ENCODE results near the gene KCNMB2. TPM values are rescaled to one million over a fixed set of nuclear protein-coding genes. Genes with fewer than 3 reads are reported as not detected.

The KCNMB2 gene
- total and polyA plus RNA-seq, 3 donors from 2014 or later, result 2.6 TPM; not detected in 2

- no peak for TF ChIP-seq CTCF (IDR thresholded peaks at IDR 0.05)
- TF ChIP-seq POLR2A (IDR thresholded peaks at IDR 0.05), result no peak
- H3K9me3 ChIP-seq, result no peaks in the 10 kb centered on the region
- no peak for DNase-seq
- no peaks in the 10 kb centered on the region for H3K27me3 ChIP-seq
- no peaks in the 10 kb centered on the region for H3K36me3 ChIP-seq (ENCODE audit: low read depth, missing control alignments)
- intact Hi-C loops (cut with DNase I; ENCODE audit: low total_unique reads), result no loop called here
- no peak overlapping the region for H3K27ac ChIP-seq
- no peaks in the 10 kb centered on the region for H3K4me1 ChIP-seq
- no peak overlapping the region for H3K4me3 ChIP-seq
- 44 to 57% methylated on average over 4 of the region's 4 CpGs for WGBS, 2 donors
These were observed 110.1 kb downstream of the KCNMB2 start for GRCh38 chr3:178646186-178646862.

- intact Hi-C loops (cut with DNase I; ENCODE audit: low total_unique reads), result no loop called here
- WGBS, 2 donors, result 83 to 85% methylated on average over 4 of the region's 4 CpGs
- Histone ChIP-seq H3K4me3 (no peak overlapping the region), H3K27me3 (no peaks in the 10 kb centered on the region), H3K27ac (no peak overlapping the region), H3K36me3 (ENCODE audit: low read depth, missing control alignments) (no peaks in the 10 kb centered on the region), H3K9me3 (no peaks in the 10 kb centered on the region), H3K4me1 (no peaks in the 10 kb centered on the region)
- DNase-seq, result no peak
- TF ChIP-seq POLR2A (IDR thresholded peaks at IDR 0.05) (no peak), CTCF (IDR thresholded peaks at IDR 0.05) (no peak)
These were observed 119.3 kb downstream of the KCNMB2 start for GRCh38 chr3:178655488-178655887.

GRCh38 chr3:178658694-178659325 lies 122.6 kb downstream of the KCNMB2 start:
- no peaks in the 10 kb centered on the region for H3K36me3 ChIP-seq (ENCODE audit: low read depth, missing control alignments)
- H3K4me1 ChIP-seq, result peaks cover 4% of the 10 kb centered on the region
- TF ChIP-seq CTCF (IDR thresholded peaks at IDR 0.05) (no peak), POLR2A (IDR thresholded peaks at IDR 0.05) (no peak)
- no peak overlapping the region for H3K4me3 ChIP-seq
- intact Hi-C loops (cut with DNase I; ENCODE audit: low total_unique reads), result no loop called here
- WGBS, 2 donors, result 68 to 84% methylated on average over 4 of the region's 4 CpGs
- no peaks in the 10 kb centered on the region for H3K9me3 ChIP-seq
- H3K27ac ChIP-seq, result no peak overlapping the region
- no peaks in the 10 kb centered on the region for H3K27me3 ChIP-seq
- DNase-seq, result no peak

GRCh38 chr3:178663201-178663934 lies 127.1 kb downstream of the KCNMB2 start:
- no peak overlapping the region for H3K27ac ChIP-seq
- no peak for DNase-seq
- H3K9me3 ChIP-seq, result no peaks in the 10 kb centered on the region
- TF ChIP-seq CTCF (IDR thresholded peaks at IDR 0.05) (no peak), POLR2A (IDR thresholded peaks at IDR 0.05) (no peak)
- no peaks in the 10 kb centered on the region for H3K27me3 ChIP-seq
- H3K4me1 ChIP-seq, result peaks cover 5% of the 10 kb centered on the region
- H3K4me3 ChIP-seq, result no peak overlapping the region
- intact Hi-C loops (cut with DNase I; ENCODE audit: low total_unique reads), result no loop called here
- WGBS, 2 donors, result 79 to 89% methylated on average over 1 of the region's 1 CpG
- H3K36me3 ChIP-seq (ENCODE audit: low read depth, missing control alignments), result no peaks in the 10 kb centered on the region
